GM12801 (cell line): ENCODE measurements around the gene ERO1B.

Experiments used
- CTCF ChIP-seq: IDR thresholded peaks from one replicate; pipeline ENCODE4 v1.5.1; 2011; ENCODE audit warnings: control low read depth; ENCODE audit not compliant: insufficient read length; ENCODE audit errors: extremely low read depth

The ERO1B gene

GRCh38 chr1:236304682-236305081, 22.9 kb upstream of the ERO1B start:
- no peak for TF ChIP-seq CTCF

- no peak for TF ChIP-seq CTCF
These were observed 21.9 kb upstream of the ERO1B start for GRCh38 chr1:236303675-236304074.

GRCh38 chr1:236302941-236303340, 21.2 kb upstream of the ERO1B start:
- TF ChIP-seq CTCF, result no peak

- no peak for TF ChIP-seq CTCF
These were observed 20.2 kb upstream of the ERO1B start for GRCh38 chr1:236301958-236302335.

- no peak for TF ChIP-seq CTCF
These were observed 19.6 kb upstream of the ERO1B start for GRCh38 chr1:236301080-236301957.

GRCh38 chr1:236297161-236297560, 15.4 kb upstream of the ERO1B start:
- no peak for TF ChIP-seq CTCF

- no peak for TF ChIP-seq CTCF
These were observed 10.7 kb upstream of the ERO1B start for GRCh38 chr1:236292425-236292824.
